ENCODE results near the gene ISG15. TPM values are rescaled to one million over a fixed set of nuclear protein-coding genes. Genes with fewer than 3 reads are reported as not detected.

ISG15 gene
- total and polyA plus RNA-seq, 2 of the 13 experiments (the other 11 are each of a cell fraction or from before 2014, with no cell fraction given) = 42.1 to 54.9 TPM

GRCh38 chr1:1004780-1005697 is 8.3 kb upstream of the ISG15 start (continued):
- no peak for TF ChIP-seq CENPX (CRISPR knock-in tag; IDR thresholded peaks at IDR 0.05)
- no peak for TF ChIP-seq JUN (CRISPR knock-in tag; IDR thresholded peaks at IDR 0.05)
- TF ChIP-seq ZNF275 (CRISPR knock-in tag; IDR thresholded peaks at IDR 0.05; ENCODE audit: borderline replicate concordance) = no peak
- no peak for TF ChIP-seq HNF1A (IDR thresholded peaks at IDR 0.05; ENCODE audit: low read depth)
- TF ChIP-seq HNF1A (CRISPR knock-in tag; IDR thresholded peaks at IDR 0.05; ENCODE audit: borderline replicate concordance) = no peak; the same call in 1 of the 2 replicates
- no peak for TF ChIP-seq KLF15 (CRISPR knock-in tag; IDR thresholded peaks at IDR 0.05; ENCODE audit: borderline replicate concordance)
- no peak for TF ChIP-seq ZNF10 (CRISPR knock-in tag; IDR thresholded peaks at IDR 0.05; ENCODE audit: borderline replicate concordance, low read depth)
- TF ChIP-seq FOXO4 (CRISPR knock-in tag; conservative IDR thresholded peaks at IDR 0.05) = no peak
- TF ChIP-seq ZNF232 (CRISPR knock-in tag; IDR thresholded peaks at IDR 0.05; ENCODE audit: borderline replicate concordance) = no peak
- TF ChIP-seq TFDP1 (CRISPR knock-in tag; IDR thresholded peaks at IDR 0.05; ENCODE audit: borderline replicate concordance) = no peak
- no peak for TF ChIP-seq ATF2 (CRISPR knock-in tag; IDR thresholded peaks at IDR 0.05)
- TF ChIP-seq ZNF768 (CRISPR knock-in tag; IDR thresholded peaks at IDR 0.05) = peak; percentile 33; the same call in 1 of the 2 replicates
- TF ChIP-seq ZSCAN5A (CRISPR knock-in tag; IDR thresholded peaks at IDR 0.05; ENCODE audit: borderline replicate concordance) = no peak
- no peak for TF ChIP-seq DNMT1 (CRISPR knock-in tag; IDR thresholded peaks at IDR 0.05)
- TF ChIP-seq ZNF343 (CRISPR knock-in tag; IDR thresholded peaks at IDR 0.05) = no peak; the same call in 1 of the 2 replicates

All from HepG2 (cell line).